HL-60 (cell line): ENCODE measurements around the gene CNOT6.
"Not testable (repeated sequence)": the region's sequence is repeated elsewhere in the genome, so short reads cannot be mapped to it uniquely, and the experiment has no call there.

Experiments used
- TF ChIP-seq, protein P1 (sequence below): IDR thresholded peaks from 2 replicates; pipeline ENCODE4 v1.6.1; 2012; ENCODE audit warnings: low read depth; ENCODE audit not compliant: insufficient replicate concordance
- TF ChIP-seq, protein P2 (sequence below): IDR thresholded peaks from one replicate; pipeline ENCODE4 v1.5.1; 2011; ENCODE audit warnings: low read length, control low read depth, inconsistent platforms; ENCODE audit not compliant: insufficient read depth

DNA sequence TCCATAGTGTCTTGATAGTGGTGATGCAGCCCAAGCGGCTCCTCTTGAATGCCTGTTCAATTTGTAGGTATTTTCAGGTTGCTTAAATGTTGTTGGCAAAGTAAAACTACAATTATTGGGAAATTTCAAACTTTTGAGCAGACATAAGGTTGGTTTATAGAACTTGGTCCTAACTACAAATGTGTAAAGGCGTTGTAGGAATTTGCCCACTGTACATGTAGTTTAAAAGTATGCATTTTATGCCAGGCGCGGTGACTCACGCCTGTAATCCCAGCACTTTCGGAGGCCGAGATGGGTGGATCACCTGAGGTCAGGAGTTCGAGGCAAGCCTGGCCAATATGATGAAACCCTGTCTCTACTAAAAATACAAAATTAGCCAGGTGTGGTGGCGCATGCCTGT is 2.6 kb downstream of the CNOT6 start:
- TF ChIP-seq, protein P1, sequence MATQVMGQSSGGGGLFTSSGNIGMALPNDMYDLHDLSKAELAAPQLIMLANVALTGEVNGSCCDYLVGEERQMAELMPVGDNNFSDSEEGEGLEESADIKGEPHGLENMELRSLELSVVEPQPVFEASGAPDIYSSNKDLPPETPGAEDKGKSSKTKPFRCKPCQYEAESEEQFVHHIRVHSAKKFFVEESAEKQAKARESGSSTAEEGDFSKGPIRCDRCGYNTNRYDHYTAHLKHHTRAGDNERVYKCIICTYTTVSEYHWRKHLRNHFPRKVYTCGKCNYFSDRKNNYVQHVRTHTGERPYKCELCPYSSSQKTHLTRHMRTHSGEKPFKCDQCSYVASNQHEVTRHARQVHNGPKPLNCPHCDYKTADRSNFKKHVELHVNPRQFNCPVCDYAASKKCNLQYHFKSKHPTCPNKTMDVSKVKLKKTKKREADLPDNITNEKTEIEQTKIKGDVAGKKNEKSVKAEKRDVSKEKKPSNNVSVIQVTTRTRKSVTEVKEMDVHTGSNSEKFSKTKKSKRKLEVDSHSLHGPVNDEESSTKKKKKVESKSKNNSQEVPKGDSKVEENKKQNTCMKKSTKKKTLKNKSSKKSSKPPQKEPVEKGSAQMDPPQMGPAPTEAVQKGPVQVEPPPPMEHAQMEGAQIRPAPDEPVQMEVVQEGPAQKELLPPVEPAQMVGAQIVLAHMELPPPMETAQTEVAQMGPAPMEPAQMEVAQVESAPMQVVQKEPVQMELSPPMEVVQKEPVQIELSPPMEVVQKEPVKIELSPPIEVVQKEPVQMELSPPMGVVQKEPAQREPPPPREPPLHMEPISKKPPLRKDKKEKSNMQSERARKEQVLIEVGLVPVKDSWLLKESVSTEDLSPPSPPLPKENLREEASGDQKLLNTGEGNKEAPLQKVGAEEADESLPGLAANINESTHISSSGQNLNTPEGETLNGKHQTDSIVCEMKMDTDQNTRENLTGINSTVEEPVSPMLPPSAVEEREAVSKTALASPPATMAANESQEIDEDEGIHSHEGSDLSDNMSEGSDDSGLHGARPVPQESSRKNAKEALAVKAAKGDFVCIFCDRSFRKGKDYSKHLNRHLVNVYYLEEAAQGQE, result not testable (repeated sequence)
- TF ChIP-seq, protein P2, sequence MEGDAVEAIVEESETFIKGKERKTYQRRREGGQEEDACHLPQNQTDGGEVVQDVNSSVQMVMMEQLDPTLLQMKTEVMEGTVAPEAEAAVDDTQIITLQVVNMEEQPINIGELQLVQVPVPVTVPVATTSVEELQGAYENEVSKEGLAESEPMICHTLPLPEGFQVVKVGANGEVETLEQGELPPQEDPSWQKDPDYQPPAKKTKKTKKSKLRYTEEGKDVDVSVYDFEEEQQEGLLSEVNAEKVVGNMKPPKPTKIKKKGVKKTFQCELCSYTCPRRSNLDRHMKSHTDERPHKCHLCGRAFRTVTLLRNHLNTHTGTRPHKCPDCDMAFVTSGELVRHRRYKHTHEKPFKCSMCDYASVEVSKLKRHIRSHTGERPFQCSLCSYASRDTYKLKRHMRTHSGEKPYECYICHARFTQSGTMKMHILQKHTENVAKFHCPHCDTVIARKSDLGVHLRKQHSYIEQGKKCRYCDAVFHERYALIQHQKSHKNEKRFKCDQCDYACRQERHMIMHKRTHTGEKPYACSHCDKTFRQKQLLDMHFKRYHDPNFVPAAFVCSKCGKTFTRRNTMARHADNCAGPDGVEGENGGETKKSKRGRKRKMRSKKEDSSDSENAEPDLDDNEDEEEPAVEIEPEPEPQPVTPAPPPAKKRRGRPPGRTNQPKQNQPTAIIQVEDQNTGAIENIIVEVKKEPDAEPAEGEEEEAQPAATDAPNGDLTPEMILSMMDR, result not testable (repeated sequence)
